Superior temporal gyrus (tissue), 1 donor: ENCODE data around the gene TBCD.
"Not testable (repeated sequence)": the region's sequence is repeated elsewhere in the genome, so short reads cannot be mapped to it uniquely, and the experiment has no call there.

Source experiments
- DNase-seq: peaks from one replicate; pipeline ENCODE4 v3.0.0-alpha.2; 2016; ENCODE audit errors: extremely low spot score

TBCD gene

DNA sequence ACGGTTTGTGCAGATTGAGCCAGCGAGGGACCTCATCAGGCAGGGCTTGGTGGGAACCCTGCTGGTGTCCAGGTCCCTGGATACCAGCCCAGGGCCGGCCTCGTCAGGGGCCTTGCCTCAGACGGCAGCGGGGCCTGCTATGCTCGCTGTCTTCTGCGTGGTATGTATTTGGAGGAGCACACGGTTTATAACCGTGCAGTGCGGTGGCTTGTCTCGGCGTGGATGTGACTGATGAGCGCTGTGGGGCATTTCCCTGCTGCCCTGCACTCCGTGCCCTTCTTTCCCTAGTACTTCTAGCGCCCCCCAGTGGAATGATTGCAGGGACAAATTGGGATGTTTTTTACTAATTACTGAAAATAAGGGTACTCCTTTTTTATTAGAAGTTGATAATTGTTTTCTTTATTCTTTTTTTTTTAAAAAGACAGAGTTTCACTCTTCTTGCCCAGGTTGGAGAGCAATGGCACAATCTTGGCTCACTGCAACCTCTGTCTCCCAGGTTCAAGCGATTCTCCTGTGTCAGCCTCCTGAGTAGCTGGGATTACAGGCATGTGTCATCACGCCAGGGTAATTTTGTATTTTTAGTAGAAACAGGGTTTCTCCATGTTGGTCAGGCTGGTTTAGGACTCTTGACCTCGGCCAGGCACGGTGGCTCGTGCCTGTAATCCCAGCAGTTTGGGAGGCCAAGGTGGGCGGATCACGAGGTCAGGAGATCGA is 15.3 kb downstream of the TBCD start:
- peak; percentile 85 for DNase-seq

DNA sequence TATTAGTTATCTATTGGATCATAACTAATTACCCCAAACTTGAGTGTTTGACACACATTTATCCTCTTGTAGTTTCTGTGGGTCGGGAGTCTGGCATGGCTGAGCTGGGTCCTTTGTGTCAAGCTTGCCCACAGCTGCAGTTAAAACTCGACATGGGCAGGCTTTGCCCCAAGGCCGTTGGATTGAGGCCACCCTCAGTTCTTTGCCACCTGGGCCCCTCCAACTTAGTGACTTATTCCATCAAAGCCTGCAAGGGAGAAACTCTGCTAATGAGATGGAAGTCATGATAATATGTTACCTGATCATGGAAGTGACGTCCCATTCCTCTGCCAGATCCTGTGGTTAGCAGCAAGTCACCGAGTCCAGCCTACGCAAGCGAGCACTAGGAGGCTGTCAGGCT is 17.2 kb downstream of the TBCD start:
- DNase-seq: no peak

DNA sequence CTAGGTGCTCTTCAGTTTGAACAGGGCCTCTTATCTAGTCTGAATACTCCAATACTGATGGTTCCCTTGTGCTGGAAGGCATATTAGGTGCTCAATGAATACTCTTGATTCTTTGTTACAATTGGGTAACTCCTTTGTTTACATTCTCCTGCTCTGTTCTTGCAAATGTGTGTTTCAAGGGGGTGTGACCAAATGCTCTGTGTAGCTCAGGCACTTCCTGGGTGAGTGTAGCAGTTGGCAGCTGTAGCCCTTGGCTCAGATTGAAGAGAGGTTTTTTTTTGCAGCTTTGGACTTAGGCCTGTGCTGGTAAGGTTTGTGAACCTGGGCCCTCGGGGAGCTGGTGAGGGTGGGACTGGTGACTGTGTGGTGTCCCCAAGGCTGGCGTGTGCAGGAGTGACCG is 20.2 kb downstream of the TBCD start:
- no peak for DNase-seq

DNA sequence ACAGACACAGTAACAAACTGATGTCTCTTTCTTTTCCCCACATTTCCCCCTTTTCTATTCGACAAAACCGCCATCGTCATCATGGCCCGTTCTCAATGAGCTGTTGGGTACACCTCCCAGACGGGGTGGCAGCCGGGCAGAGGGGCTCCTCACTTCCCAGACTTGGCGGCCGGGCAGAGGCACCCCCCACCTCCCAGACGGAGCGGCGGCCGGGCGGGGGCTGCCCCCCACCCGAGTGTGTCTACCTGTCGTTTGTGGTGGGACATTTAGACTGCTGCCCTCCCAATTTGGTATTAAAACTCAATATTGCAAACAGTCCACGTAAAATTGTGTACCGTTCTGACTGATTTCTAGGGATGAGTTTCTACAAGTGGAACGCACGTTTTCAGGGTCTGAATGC is 22.6 kb downstream of the TBCD start:
- DNase-seq: not testable (repeated sequence)

DNA sequence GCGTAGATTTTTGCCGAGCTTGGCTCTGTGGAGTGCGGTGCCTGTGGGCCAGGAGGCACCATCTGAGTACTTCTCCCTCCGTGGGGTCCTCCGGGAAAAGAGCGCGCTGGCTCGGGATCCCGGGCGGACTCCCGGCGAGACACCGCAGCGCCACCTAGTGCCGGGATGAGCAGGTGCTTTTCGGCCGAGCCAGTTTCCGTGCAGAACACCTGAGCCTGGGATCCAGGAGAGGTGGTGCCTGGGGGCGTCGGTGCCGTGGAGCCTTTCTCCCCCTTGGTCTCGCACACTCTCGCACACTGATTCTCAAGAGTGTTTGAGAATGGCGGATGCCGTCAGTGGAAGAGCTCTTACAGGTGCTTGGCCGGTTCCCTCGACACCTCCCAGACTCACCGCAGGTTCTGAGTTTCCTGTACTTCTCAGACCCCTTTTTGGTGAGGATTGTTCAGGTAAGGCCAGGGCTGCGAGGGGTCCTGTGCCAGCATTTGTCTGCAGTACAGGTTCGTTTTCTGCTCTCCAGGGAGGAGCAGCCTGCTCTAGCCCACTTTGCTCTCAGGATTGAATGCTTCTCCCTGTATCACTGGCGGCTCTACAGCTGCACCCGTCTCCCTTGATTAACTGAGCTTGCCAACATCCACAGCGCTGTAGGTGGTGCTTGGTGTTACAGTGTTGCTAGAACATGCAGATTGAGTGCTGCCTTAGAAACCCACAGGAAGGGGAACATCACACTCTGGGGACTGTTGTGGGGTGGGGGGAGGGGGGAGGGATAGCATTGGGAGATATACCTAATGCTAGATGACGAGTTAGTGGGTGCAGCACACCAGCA is 23.3 kb downstream of the TBCD start:
- DNase-seq: peak; percentile 63

DNA sequence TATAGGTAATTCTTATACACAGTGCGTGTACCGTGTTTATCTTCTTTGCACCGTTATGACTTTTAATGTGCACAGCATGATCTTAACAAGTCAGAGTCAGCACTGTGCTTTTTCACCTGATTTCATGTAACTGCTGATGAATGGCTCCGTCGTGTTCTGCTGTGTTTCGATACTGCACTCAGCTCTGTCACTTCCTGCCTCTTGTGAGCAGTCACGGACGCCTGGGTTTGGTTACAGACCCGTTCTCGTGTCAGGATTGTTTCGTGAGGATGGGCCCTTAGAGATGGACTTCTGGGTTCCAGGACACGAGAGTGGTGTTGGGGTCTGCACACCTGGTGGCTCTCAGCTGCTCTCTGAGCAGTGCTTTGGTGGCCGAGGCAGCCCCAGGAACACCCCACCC is 24.6 kb downstream of the TBCD start:
- DNase-seq: no peak

DNA sequence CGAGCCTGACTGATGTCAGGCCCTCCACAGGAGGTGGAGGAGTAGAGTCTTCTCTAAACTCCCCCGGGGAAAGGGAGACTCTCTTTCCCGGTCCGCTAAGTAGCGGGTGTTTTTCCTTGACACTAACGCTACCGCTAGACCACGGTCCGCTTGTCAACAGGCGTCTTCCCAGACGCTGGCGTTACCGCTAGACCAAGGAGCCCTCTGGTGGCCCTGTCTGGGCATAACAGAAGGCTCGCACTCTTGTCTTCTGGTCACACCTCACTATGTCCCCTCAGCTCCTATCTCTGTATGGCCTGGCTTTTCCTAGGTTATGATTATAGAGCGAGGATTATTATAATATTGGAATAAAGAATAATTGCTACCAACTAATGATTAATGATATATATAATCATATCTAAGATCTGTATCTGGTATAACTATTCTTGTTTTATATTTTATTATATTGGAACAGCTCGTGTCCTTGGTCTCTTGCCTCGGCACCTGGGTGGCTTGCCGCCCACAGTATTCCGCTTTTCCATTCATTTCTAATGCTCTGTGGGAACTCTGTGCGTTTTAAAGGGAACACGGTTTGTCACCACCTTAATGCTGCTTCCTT is 26.0 kb downstream of the TBCD start:
- not testable (repeated sequence) for DNase-seq

DNA sequence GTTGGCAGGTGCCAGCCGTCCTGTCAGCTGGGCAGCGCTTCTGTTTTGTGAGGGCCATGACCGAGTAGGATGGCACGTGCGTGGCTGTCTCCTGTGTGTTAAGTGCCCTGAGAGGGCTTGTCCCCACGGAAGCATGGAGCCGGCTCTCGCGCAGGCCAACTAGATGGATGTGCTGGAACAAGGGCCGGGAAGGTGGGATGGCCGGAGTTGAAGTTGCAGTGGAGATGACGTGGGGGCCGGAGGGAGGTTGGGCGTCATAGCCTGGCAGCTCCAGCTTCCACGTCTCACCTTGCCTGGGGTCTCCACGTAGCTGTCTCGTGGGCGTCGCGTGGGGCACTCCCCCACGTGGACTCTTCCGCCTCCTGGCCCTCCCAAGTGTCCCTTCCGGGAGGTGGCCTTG is 27.7 kb downstream of the TBCD start:
- DNase-seq: no peak

DNA sequence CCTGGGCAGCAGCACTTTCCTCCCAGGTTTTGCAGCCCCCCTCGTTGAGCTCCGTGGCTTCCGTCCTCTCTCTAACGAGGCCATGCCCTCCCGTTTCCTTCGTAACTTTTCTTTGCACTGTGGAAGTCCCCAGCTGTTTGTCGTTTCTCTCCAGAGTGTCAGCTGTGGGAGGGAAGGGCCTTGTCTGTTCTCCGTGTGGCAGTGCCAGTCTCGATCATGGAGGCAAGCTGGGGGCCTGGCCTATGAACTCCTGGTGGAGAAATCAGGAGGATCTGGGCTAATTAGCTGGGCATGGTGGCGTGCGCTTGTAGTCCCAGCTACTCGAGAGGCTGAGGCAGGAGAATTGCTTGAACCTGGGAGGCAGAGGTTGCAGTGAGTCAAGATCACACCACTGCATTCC is 28.3 kb downstream of the TBCD start:
- DNase-seq: no peak

DNA sequence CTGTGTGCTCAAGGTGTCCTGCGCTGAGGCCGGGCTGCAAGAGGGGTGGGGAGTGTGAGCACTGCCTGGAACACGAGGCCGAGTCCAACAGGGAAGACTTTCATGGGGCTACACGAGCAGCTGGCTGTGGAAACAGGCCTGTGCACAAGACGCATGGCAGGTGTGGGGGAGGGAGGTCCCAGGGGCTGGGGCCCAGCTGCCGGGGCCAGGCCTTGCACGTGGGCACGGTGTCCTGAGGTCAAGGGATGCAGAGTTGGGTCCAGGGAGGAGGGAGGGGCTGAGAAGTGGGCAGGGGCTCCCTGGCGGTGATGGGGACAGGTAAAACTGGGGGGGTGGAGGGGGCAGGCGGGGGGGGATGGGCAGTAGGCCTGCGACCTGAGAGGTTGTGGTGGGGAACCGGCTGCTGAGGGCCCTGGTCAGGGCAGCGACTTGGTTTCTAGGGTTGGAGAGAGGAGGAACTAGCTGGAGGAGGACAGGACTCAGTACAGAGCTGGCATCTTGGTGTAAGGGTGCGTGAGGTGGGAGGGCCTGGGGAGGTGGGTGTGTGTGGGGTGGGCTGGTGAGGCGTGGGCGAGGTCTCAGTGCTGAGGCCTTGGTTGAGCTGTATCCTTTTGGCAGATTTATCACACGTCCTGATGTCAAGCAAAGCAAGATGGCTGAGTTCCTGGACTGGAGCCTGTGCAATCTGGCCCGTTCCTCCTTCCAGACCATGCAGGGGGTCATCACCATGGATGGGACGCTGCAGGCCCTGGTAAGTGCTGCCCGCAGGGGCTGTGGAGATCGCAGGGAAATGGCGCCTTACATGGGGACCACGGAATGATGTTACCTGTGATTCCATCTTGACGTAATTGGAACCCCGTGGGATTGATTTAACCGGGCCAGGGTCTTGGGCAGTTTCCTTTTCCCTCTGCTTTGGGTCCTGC is 29.4 kb downstream of the TBCD start:
- DNase-seq: no peak

DNA sequence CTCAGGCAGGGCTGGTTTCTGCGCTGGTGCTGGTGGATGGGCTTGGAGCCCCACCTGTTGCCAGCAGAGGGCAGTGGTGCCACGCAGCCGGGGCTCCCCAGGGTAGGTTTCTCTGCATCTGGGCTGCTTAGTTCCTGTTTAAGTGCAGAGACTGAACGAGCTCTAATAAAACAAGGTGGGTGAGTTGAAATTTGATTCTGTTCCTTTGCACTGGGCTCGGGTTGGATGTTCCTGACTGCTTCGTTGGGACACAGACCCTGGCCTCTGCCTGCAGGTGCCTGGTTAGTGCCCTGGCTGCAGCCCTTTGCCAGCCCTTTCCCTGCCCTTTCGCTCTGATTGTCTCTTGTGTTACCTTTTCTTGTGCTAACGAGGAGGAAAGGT is 30.0 kb downstream of the TBCD start:
- DNase-seq: peak; percentile 81

DNA sequence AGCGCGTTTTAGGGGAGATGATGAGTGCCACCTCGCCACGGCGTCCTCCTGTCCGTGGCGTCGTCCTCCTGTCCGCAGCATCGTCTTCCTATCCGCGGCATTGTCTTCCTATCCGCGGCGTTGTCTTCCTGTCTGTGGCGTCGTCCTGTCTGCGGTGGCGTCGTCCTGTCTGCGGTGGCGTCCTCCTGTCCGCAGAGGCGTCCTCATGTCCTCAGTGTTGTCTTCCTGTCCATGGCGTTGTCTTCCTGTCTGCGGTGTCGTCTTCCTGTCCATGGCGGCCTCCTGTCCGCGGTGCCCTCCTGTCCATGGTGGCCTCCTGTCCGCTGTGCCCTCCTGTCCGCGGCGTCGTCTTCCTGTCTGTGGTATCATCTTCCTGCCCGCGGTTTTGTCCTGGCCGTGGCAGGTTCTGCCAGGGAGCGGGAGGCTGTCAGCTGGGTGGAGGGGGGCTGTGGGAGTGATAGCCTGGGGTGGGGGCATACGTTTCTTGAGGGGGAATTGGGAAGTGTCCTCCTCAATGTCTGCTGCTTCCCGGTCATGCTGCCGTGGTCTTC is 30.9 kb downstream of the TBCD start:
- DNase-seq: no peak

DNA sequence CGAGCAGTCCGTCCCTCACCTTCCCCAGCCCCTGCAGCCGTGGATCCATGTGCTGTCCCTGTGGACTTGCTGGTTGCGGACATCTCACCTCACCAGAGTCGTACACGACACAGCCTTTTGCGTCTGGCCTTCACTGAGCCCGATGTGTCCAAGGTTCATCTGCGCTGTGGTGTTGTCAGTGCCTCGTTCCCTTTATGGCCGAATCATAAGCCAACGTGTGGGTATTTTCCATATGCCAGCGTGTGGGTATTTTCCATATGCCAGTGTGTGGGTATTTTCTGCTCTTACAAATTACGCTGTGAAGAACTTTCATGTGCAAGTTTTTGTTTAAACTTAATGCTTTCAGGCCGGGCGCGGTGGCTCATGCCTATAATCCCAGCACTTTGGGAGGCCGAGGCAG is 31.6 kb downstream of the TBCD start:
- peak; percentile 56 for DNase-seq

DNA sequence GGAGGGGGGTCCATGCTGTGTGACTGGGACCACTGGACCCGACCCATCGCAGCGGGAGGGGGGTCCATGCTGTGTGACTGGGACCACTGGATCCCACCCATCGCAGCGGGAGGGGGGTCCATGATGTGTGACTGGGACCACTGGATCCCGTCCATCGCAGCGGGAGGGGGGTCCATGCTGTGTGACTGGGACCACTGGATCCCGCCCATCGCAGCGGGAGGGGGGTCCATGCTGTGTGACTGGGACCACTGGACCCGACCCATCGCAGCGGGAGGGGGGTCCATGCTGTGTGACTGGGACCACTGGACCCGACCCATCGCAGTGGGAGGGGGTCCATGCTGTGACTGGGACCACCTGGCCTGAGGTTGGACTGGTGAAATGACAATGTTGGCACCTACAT is 33.7 kb downstream of the TBCD start:
- not testable (repeated sequence) for DNase-seq

DNA sequence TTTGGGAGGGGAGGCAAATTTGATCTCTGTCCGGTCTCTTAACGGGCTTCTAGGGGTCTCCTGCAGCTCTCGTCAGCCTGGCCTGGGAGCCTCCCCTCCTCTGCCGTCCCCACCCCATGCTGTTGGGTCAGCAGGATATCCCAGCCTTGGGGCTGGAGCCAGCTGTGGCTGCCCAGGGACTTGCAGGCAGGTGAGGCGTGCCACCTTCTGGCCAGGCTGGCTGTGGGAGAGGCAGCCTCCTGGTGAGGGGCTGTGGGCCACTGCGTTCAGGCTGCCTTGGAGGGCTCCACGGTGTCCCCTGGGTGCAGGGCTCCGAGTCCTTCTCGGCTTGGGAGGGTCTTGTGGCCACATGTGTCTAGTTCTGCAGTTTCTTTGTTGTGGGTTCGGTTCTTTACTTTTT is 34.6 kb downstream of the TBCD start:
- DNase-seq: no peak

DNA sequence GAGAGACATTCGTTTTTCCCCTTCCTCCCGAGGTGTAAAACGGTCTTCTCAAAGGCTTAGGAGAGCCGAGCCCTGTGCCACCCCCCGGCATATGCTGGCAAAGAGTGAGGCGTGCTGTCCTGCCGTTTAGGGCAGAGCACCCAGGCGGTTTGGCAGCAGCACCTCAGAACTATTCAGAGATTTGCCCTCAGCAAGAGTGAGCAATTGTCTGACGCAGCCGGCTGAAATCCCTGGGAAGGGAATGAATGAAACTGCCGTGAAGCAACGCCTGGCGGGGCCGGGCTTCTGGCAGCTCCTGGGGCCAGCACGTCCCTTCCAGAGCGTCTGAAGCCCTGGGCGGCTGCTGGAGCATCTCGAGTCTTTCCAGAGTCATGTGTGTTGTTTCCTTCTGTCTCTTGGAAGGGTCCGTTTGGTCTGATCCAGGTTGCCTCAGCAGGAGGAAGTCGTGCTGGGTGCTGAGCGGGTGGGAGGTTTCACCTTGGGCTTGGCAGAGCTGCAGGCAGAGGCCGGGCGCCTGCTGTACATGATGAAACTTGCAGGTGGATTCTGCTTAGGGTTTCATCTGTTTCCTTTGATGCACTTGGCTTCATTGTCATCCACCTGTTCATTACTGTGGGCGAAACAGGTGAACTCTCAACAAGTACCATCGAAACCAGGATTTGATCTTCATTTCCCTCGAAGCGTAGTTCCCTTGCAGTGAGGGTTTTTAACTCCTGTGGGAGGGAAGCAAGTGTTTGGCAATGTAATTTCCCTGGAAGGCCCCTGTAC is 35.4 kb downstream of the TBCD start:
- no peak for DNase-seq

DNA sequence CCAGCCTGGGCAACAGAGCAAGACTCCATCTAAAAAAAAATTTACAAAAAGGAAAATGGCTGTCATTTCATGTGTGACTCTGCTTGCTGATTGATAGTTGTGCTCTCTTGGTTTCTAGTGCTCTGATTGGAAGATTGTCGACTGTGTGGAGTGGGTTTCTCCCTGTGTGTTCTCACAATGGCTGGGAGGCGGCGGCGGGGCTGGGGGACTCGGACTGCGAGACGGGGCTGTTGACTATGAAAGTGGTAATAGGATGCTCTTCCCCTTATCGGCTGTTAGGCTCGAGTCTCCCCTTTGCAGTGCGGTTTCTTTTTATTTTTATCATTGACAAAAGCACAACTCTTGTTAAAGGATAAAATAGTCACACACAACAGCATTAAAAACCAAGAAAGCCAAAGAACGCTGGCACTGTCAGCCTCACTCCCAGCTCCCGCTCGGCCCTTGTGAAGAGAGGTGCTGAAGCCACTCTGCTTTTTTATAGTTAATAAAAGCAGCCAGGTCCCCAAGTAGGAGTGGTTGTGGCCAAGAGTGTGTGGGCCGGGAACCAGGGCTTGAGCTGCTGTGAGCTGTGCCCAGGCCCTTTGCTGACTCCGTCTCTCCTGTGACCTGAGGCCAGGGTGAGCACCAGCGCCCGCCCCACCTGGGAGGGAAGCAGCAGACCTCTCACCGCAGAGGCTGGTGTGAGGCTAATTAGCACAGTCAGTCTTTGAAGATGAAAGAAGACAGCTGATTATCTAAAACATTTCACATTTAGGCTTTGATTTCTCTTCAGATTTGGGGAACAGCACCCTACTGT is 36.5 kb downstream of the TBCD start:
- DNase-seq: no peak

DNA sequence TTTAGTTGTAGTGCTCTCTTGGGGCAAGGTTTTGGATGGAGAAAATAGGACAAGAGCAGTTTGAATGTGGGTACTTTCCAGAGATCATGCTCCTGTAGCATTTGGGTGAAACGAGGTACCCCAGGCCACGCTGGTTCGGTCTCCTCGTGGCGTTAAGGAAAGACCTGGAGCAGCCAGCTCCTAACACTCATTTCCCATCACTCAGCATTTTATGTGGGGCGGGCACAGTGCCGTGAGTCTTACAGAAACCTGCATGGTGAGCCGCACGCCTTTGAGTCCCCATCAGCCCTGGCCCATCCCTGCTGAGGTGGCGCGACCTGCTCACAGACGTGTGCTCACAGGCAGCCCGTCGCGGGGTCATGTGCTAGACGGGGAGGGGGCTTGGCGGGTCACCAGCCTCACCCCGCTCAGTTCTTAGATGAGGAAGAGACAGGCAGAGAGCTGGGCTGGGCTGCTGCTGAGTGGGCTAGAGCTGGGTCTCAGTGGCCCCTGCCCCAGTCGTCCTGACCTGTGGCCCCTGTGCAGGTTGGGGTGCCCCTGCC is 37.3 kb downstream of the TBCD start:
- no peak for DNase-seq

DNA sequence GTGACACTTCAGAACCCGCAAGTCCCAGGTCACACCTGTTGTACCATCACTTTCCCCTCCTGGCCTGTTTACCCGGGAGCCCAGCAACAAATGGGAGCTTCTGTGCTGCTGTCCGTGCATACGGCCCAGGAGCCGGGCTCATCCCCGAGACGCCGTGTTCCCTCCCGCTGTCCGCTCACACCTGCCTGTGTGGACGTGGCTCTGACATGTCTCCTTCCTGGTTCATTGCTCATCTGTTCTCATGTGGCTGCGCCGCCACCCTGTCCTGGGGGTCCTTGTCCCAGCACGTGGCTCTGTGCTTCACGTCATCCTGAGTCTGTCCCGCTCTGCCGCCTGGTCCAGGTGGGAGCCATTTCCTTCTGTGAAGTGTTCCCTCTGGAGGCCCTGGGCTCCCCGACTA is 37.9 kb downstream of the TBCD start:
- DNase-seq: no peak

DNA sequence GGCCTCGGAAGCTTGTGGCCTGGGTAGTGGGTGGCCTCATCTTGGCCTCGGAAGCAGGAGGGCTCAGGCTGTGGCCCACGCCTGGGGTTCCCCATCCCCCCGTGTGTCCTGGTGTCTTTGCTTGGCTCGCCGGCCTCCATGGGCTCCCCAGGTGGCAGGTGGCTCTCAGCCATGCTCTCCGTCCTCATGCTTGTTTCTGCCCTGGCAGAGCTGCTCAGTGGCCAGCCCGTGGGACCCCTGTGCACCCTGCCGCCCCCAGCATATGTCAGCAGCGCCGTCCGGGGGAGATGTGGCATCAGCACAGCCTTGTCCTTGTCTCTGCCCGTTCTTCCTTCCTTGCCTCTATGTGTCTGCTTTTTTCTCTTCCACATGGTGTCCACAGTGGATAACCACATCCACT is 38.5 kb downstream of the TBCD start:
- DNase-seq: no peak
